H1 (cell line): ENCODE results near the gene OR2L3. TPM values are rescaled to one million over a fixed set of nuclear protein-coding genes. Genes with fewer than 3 reads are reported as not detected.

ENCODE experiments used
- CTCF ChIA-PET: fragments of 300-600 bp; sonication (Branson Sonifier 250); formaldehyde crosslinking; loops from one replicate; lab custom pipeline; 2021; ENCODE audit not compliant: partially characterized antibody; lab: Charles Lee
- POLR2A ChIA-PET: fragments of 300-600 bp; sonication (Branson Sonifier 250); formaldehyde crosslinking; loops from one replicate; lab custom pipeline; 2021; ENCODE audit warnings: inconsistent platforms; ENCODE audit not compliant: partially characterized antibody; lab: Charles Lee
- DNase-seq, 2 experiments: peaks; one replicate each; pipeline versions ENCODE4 v3.0.0 to v3.0.0-alpha.2; 2010 to 2022; ENCODE audit warnings: low spot score in 2 of 2, low read depth in 1 of 2, mixed read lengths in 1 of 2
- FAIRE-seq: peaks from 2 replicates; lab custom pipeline; 2011; peaks lifted over from hg19 to GRCh38; lab: Jason Lieb, UNC
- H2AFZ ChIP-seq: 2 replicates; pipeline ENCODE4 v1.8.1; 2012; ENCODE audit warnings: low read length, inconsistent platforms
- H2AK5ac ChIP-seq: 2 replicates; pipeline ENCODE4 v1.6.1; 2013; ENCODE audit warnings: low read depth, low read length
- H2BK120ac ChIP-seq: replicated peaks from 2 replicates; pipeline ENCODE3; 2013; ENCODE audit warnings: low read depth, low read length, inconsistent platforms
- H2BK12ac ChIP-seq: 2 replicates; pipeline ENCODE4 v1.6.1; 2013; ENCODE audit warnings: low read depth, low read length
- H2BK15ac ChIP-seq: 2 replicates; pipeline ENCODE4 v1.6.1; 2013; ENCODE audit warnings: low read length
- H2BK20ac ChIP-seq: 2 replicates; pipeline ENCODE4 v1.6.1; 2013; ENCODE audit warnings: low read length
- H2BK5ac ChIP-seq: 2 replicates; pipeline ENCODE4 v1.6.1; 2013; ENCODE audit warnings: low read depth, low read length
- H3K14ac ChIP-seq: 2 replicates; pipeline ENCODE4 v1.6.1; 2013; ENCODE audit warnings: inconsistent platforms; ENCODE audit not compliant: insufficient read length
- H3K18ac ChIP-seq: 2 replicates; pipeline ENCODE4 v1.6.1; 2013; ENCODE audit warnings: low read length; ENCODE audit errors: extremely low read depth
- H3K23ac ChIP-seq: 2 replicates; pipeline ENCODE4 v1.6.1; 2013; ENCODE audit warnings: inconsistent platforms; ENCODE audit not compliant: insufficient read length
- H3K23me2 ChIP-seq: 2 replicates; pipeline ENCODE4 v1.6.1; 2013; ENCODE audit warnings: low read depth, low read length
- H3K27ac ChIP-seq: 2 replicates; pipeline ENCODE4 v1.6.1; 2011; ENCODE audit warnings: low read depth, low read length, inconsistent platforms
- H3K27me3 ChIP-seq, 4 experiments: replicated peaks in 1 of 4; 1 replicate in 1 of 4; 2 replicates in 3 of 4; pipeline versions ENCODE4 v1.6.1 to v1.8.1; 2011 to 2013; ENCODE audit warnings: low read length in 3 of 4, mild to moderate bottlenecking in 3 of 4, inconsistent platforms in 2 of 4, mixed read lengths in 2 of 4, moderate library complexity in 1 of 4; ENCODE audit not compliant: control insufficient read depth in 3 of 4, insufficient read depth in 3 of 4; ENCODE audit errors: extremely low read depth in 1 of 4
- H3K36me3 ChIP-seq, 4 experiments: 2 replicates each; pipeline versions ENCODE4 v1.6.1 to v1.8.1; 2011 to 2013; ENCODE audit warnings: mild to moderate bottlenecking in 4 of 4, low read length in 3 of 4, moderate library complexity in 2 of 4, control low read depth in 1 of 4, inconsistent platforms in 1 of 4; ENCODE audit not compliant: insufficient read depth in 4 of 4, control insufficient read depth in 2 of 4
- H3K4ac ChIP-seq: replicated peaks from 2 replicates; pipeline ENCODE3; 2013; ENCODE audit warnings: low read length, low read depth, mixed read lengths, inconsistent platforms; ENCODE audit not compliant: insufficient read length
- H3K4me1 ChIP-seq, 4 experiments: replicated peaks in 1 of 4; 1 replicate in 1 of 4; 2 replicates in 3 of 4; pipeline versions ENCODE4 v1.6.1 to v1.8.1; 2011 to 2013; ENCODE audit warnings: low read length in 3 of 4, inconsistent platforms in 2 of 4, mixed read lengths in 1 of 4; ENCODE audit not compliant: insufficient read depth in 4 of 4, control insufficient read depth in 3 of 4
- H3K4me2 ChIP-seq, 2 experiments: 2 replicates each; pipeline versions ENCODE4 v1.6.1 to v1.8.1; 2011 to 2013; ENCODE audit warnings: low read depth in 2 of 2, low read length in 2 of 2, control low read depth in 1 of 2, inconsistent platforms in 1 of 2, mild to moderate bottlenecking in 1 of 2; ENCODE audit not compliant: insufficient read depth in 1 of 2
- H3K4me3 ChIP-seq, 4 experiments: fragments of 200-600, 300-600 bp in 1 of 4; sonication (generic), shearing (Covaris generic), sonication (Bioruptor Twin) in 1 of 4; 2 replicates each; pipeline versions ENCODE4 v1.5.1 to v1.8.1; 2011 to 2016; ENCODE audit warnings: low read length in 4 of 4, low read depth in 3 of 4, control low read depth in 2 of 4, inconsistent platforms in 2 of 4, mild to moderate bottlenecking in 2 of 4, mixed read lengths in 1 of 4, moderate library complexity in 1 of 4; ENCODE audit not compliant: insufficient read depth in 2 of 4; ENCODE audit errors: extremely low read depth in 1 of 4
- H3K56ac ChIP-seq: replicated peaks from 2 replicates; pipeline ENCODE3; 2013; ENCODE audit warnings: low read depth, mild to moderate bottlenecking, mixed read lengths, low read length, inconsistent platforms; ENCODE audit not compliant: insufficient read length
- H3K79me1 ChIP-seq: 2 replicates; pipeline ENCODE4 v1.6.1; 2013; ENCODE audit warnings: low read depth, low read length, control low read depth
- H3K79me2 ChIP-seq, 2 experiments: 2 replicates each; pipeline versions ENCODE4 v1.6.1 to v1.8.1; 2012 to 2013; ENCODE audit warnings: low read length in 2 of 2, mild to moderate bottlenecking in 2 of 2, inconsistent platforms in 1 of 2; ENCODE audit not compliant: insufficient read depth in 2 of 2, control insufficient read depth in 1 of 2
- H3K9ac ChIP-seq, 4 experiments: replicated peaks in 1 of 4; 1 replicate in 1 of 4; 2 replicates in 3 of 4; pipeline versions ENCODE4 v1.6.1 to v1.8.1; 2011 to 2013; ENCODE audit warnings: low read depth in 3 of 4, low read length in 3 of 4, control low read depth in 2 of 4, mild to moderate bottlenecking in 2 of 4, moderate library complexity in 2 of 4, inconsistent platforms in 1 of 4; ENCODE audit errors: extremely low read depth in 1 of 4
- H3K9me3 ChIP-seq, 2 experiments: 2 replicates each; pipeline versions ENCODE4 v1.6.1 to v1.8.1; 2012 to 2013; ENCODE audit warnings: mild to moderate bottlenecking in 2 of 2, moderate library complexity in 2 of 2, control low read depth in 1 of 2, inconsistent platforms in 1 of 2, low read depth in 1 of 2, low read length in 1 of 2, mixed read lengths in 1 of 2; ENCODE audit not compliant: insufficient read depth in 2 of 2
- H4K20me1 ChIP-seq, 2 experiments: replicated peaks in 1 of 2; 2 replicates each; pipeline versions ENCODE3 to v1.8.1; 2011 to 2013; ENCODE audit warnings: inconsistent platforms in 2 of 2, low read length in 2 of 2, mild to moderate bottlenecking in 1 of 2; ENCODE audit not compliant: insufficient read depth in 2 of 2, control insufficient read depth in 1 of 2
- H4K5ac ChIP-seq: 2 replicates; pipeline ENCODE4 v1.6.1; 2013; ENCODE audit warnings: low read length, low read depth, mixed read lengths, inconsistent platforms; ENCODE audit not compliant: insufficient read length
- H4K8ac ChIP-seq: 2 replicates; pipeline ENCODE4 v1.8.0; 2013; ENCODE audit warnings: mild to moderate bottlenecking, moderate library complexity, low read length, inconsistent platforms; ENCODE audit not compliant: insufficient read depth; ENCODE audit errors: extremely low read depth
- H4K91ac ChIP-seq: replicated peaks from 2 replicates; pipeline ENCODE3; 2013; ENCODE audit warnings: low read length, mixed read lengths, inconsistent platforms; ENCODE audit not compliant: insufficient read length
- CBX8 ChIP-seq: fragments of 300-800, 300-1000 bp; sonication (generic); IDR thresholded peaks from 2 replicates; pipeline ENCODE4 v1.7.1; 2016; ENCODE audit warnings: low read depth, low read length, borderline replicate concordance
- CHD1 ChIP-seq: IDR thresholded peaks from 2 replicates; pipeline ENCODE4 v1.6.1; 2012; ENCODE audit warnings: low read depth, low read length, improper control_type of control experiment
- NANOG ChIP-seq: IDR thresholded peaks from 2 replicates; pipeline ENCODE4 v1.6.1; 2011; ENCODE audit warnings: low read length, low read depth, mild to moderate bottlenecking, inconsistent platforms; ENCODE audit not compliant: insufficient read depth, poor library complexity, severe bottlenecking
- RBBP5 ChIP-seq: IDR thresholded peaks from 2 replicates; pipeline ENCODE4 v1.7.1; 2012; ENCODE audit warnings: low read depth, mild to moderate bottlenecking, inconsistent platforms, low read length, moderate library complexity, borderline replicate concordance
- SAP30 ChIP-seq: fragments of 300-600 bp; sonication (generic); IDR thresholded peaks from 2 replicates; pipeline ENCODE4 v1.7.1; 2012; ENCODE audit warnings: low read length, moderate library complexity, mild to moderate bottlenecking, inconsistent platforms; ENCODE audit not compliant: insufficient read depth, insufficient replicate concordance
- SP4 ChIP-seq: IDR thresholded peaks from 2 replicates; pipeline ENCODE4 v1.6.1; 2012; ENCODE audit warnings: low read length, inconsistent platforms
- ZNF274 ChIP-seq: IDR thresholded peaks from 2 replicates; pipeline ENCODE4 v1.7.0; 2012; ENCODE audit warnings: low read length, borderline replicate concordance; ENCODE audit errors: extremely low read depth
- WGBS, 2 experiments: shearing (Covaris generic) in 1 of 2; methylation state at CpG; one replicate each; pipeline versions ENCODE4 v1.1.6 to v1.1.7; 2013 to 2015; ENCODE audit warnings: low lambda C conversion rate in 2 of 2, mixed read lengths in 2 of 2, inconsistent platforms in 1 of 2, low coverage in 1 of 2, missing lambda C conversion rate in 1 of 2; ENCODE audit not compliant: insufficient replicate concordance in 2 of 2, insufficient coverage in 1 of 2, insufficient read length in 1 of 2; ENCODE audit errors: extremely low coverage in 1 of 2, missing lambda C conversion rate in 1 of 2; 5-methylcytosine and 5-hydroxymethylcytosine counted together
- polyA plus RNA-seq, 7 experiments: library from polyadenylated mRNA; depleted of rRNA in 3 of 7; stranded (reverse) in 5 of 7; unstranded in 2 of 7; fragments of >200 nt in 5 of 7; fragments of 200-250 nt in 2 of 7; gene quantifications; 1 replicate in 5 of 7; 2 replicates in 1 of 7; 4 replicates in 1 of 7; pipeline versions ENCODE4 v1.2.1 to v1.2.3, GENCODE V29; 2011 to 2013; ENCODE audit warnings: missing spikeins in 2 of 7, mixed read lengths in 2 of 7
- total RNA-seq: library from RNA; stranded (reverse); fragmentation: NEBNext Ultra II Directional; extraction: Animal tissue kit (Norgen Biotek cat#: 25700); gene quantifications from 2 replicates; pipeline ENCODE4 v1.2.1, GENCODE V29; 2021
- TF ChIP-seq, protein P1 (sequence below): IDR thresholded peaks from 2 replicates; pipeline ENCODE4 v1.6.1; 2011; ENCODE audit warnings: low read length, improper control_type of control experiment

OR2L3 gene
- total and polyA plus RNA-seq, 2 of the 8 experiments (the other 6 are each of a cell fraction or from before 2014, with no cell fraction given), result not detected

DNA sequence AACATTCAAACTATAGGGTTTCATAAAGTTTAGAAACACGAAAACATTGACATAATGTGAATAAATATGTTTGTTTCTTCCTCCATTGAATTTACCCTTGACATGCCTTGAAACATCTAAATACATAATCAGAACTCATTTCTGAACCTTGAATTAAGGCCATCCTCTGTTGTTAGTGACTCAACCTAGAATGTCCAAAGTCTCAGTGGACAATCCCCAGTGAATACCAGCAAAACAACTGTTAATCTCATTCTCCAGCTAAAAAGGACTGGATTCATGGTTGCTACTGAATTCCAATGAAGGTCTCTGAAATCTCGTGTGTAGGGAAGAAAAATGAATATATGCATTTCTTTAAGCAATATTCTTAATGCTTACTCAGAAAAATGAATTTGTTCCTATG, 16.9 kb upstream of the OR2L3 start, which contains the start of gene OR2L2:
OR2L2 (plus strand) TSS at position 301 of the 400 bp plus-strand sequence. CDS start 8,198 bp downstream, outside the sequence.
- H3K56ac ChIP-seq, result no peak within 1 kb of the TSS
- no peak within 1 kb of the TSS for H3K14ac ChIP-seq
- ChIA-PET CTCF (no interaction called here), POLR2A (no interaction called here)
- H4K5ac ChIP-seq, result no peak within 1 kb of the TSS
- H3K27ac ChIP-seq, result no peak within 1 kb of the TSS
- H3K4ac ChIP-seq, result no peak within 1 kb of the TSS
- H2AFZ ChIP-seq, result no peak within 1 kb of the TSS
- no peaks in the 10 kb centered on the region for H3K79me1 ChIP-seq
- no peaks in the 10 kb centered on the region for H3K36me3 ChIP-seq
- H2BK5ac ChIP-seq, result no peak within 1 kb of the TSS
- 66% methylated on average over 2 of the region's 2 CpGs; no CpG with 5 or more reads in 1 of the 2 experiments for WGBS, 2 experiments
- peaks cover 46 to 47% of the 10 kb centered on the region in 2 experiments for H3K9me3 ChIP-seq
- H4K8ac ChIP-seq, result no peak within 1 kb of the TSS
- H3K27me3 ChIP-seq, result no peaks in the 10 kb centered on the region
- no peak within 1 kb of the TSS for H2BK15ac ChIP-seq
- H2BK12ac ChIP-seq, result no peak within 1 kb of the TSS
- H3K23me2 ChIP-seq, result no peaks in the 10 kb centered on the region
- no peak within 1 kb of the TSS for H2BK20ac ChIP-seq
- no peak within 1 kb of the TSS for H4K91ac ChIP-seq
- no peak within 1 kb of the TSS for H3K9ac ChIP-seq
- TF ChIP-seq RBBP5 (no peak), ZNF274 (no peak), SP4 (no peak), CBX8 (no peak), NANOG (no peak), SAP30 (no peak), CHD1 (no peak)
- TF ChIP-seq, protein P1, sequence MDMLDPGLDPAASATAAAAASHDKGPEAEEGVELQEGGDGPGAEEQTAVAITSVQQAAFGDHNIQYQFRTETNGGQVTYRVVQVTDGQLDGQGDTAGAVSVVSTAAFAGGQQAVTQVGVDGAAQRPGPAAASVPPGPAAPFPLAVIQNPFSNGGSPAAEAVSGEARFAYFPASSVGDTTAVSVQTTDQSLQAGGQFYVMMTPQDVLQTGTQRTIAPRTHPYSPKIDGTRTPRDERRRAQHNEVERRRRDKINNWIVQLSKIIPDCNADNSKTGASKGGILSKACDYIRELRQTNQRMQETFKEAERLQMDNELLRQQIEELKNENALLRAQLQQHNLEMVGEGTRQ, result no peak
- H2BK120ac ChIP-seq, result no peak within 1 kb of the TSS
- no peaks in the 10 kb centered on the region for H3K4me1 ChIP-seq
- H3K23ac ChIP-seq, result no peak within 1 kb of the TSS
- no peaks in the 10 kb centered on the region for H4K20me1 ChIP-seq
- H3K18ac ChIP-seq, result no peak within 1 kb of the TSS
- H2AK5ac ChIP-seq, result no peak within 1 kb of the TSS
- DNase-seq (no peak), FAIRE-seq (no peak)
- H3K4me3 ChIP-seq, result no peak within 1 kb of the TSS
- H3K79me2 ChIP-seq, result no peaks in the 10 kb centered on the region
- no peak within 1 kb of the TSS for H3K4me2 ChIP-seq
